ENCODE measurements around the gene CACNG4.

GRCh38 chr17:66975614-66976378 is 11.3 kb downstream of the CACNG4 start:
- no peak for TF ChIP-seq EZH2phosphoT487 (IDR thresholded peaks at IDR 0.05; ENCODE audit: unreplicated experiment)
- TF ChIP-seq STAT1 (IDR thresholded peaks at IDR 0.05; ENCODE audit: unreplicated experiment): no peak
- peak; percentile 55 to 78 for TF ChIP-seq CTCF (conservative IDR thresholded peaks at IDR 0.05; ENCODE audit: low read depth in 2 of 2)
- no peak for TF ChIP-seq POLR2AphosphoS5 (IDR thresholded peaks at IDR 0.05; ENCODE audit: low read depth)
- no peak for TF ChIP-seq EZH2 (IDR thresholded peaks at IDR 0.05; ENCODE audit: low read depth, unreplicated experiment)
- no peak for TF ChIP-seq REST (IDR thresholded peaks at IDR 0.05; ENCODE audit: unreplicated experiment)
- no peak for TF ChIP-seq CREB1 (CRISPR knock-in tag; IDR thresholded peaks at IDR 0.05; ENCODE audit: low read depth)
- TF ChIP-seq JUNB (IDR thresholded peaks at IDR 0.05; ENCODE audit: unreplicated experiment): no peak
- no peak for TF ChIP-seq ETS1 (IDR thresholded peaks at IDR 0.05)
- TF ChIP-seq NANOG (IDR thresholded peaks at IDR 0.05; ENCODE audit: borderline replicate concordance): no peak
- no peak for TF ChIP-seq ZNF331 (CRISPR knock-in tag; IDR thresholded peaks at IDR 0.05; ENCODE audit: low read depth)
- no peak for TF ChIP-seq ZNF114 (CRISPR knock-in tag; IDR thresholded peaks at IDR 0.05)

Data from GM23338 (cell line).